ENCODE data around the gene TROAP.

DNA sequence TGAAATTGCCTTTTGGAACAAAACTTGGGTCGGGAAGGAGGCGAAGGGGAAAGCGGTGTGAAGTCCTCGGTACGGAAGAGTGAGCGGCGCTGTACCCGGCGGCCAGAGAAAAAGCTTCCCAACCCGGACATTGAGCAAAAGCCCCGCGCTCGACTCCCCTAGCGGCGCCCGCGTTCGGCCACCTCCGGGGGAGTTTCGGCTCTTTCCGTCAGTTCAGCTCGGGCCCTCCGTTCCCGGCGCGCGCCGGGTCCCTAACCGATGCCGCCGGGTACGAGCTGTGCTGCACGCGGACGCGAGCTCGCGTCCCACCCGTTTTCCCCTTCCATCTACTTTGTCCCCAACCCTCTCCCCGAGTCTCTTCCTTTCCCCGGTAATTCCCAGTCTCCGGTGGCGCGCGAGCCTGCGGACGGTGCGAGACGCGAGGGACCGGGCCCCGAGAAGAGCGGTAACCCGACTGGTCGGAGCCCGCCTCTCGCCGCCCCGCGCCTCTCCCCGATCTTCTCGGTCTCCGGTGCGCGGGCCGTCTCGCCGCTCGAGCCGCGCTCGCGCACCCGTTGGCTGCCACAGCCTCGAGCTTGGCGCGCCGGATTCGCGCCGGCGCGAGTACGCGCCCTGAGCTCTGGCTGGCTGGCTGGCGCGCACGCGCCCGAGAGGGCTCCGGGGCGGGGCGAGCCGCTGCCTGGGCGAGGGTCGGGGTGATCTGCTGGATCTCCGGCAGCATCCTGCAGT is 43.8 kb downstream of the TROAP start:
- TF ChIP-seq, protein P1, sequence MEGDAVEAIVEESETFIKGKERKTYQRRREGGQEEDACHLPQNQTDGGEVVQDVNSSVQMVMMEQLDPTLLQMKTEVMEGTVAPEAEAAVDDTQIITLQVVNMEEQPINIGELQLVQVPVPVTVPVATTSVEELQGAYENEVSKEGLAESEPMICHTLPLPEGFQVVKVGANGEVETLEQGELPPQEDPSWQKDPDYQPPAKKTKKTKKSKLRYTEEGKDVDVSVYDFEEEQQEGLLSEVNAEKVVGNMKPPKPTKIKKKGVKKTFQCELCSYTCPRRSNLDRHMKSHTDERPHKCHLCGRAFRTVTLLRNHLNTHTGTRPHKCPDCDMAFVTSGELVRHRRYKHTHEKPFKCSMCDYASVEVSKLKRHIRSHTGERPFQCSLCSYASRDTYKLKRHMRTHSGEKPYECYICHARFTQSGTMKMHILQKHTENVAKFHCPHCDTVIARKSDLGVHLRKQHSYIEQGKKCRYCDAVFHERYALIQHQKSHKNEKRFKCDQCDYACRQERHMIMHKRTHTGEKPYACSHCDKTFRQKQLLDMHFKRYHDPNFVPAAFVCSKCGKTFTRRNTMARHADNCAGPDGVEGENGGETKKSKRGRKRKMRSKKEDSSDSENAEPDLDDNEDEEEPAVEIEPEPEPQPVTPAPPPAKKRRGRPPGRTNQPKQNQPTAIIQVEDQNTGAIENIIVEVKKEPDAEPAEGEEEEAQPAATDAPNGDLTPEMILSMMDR (conservative IDR thresholded peaks at IDR 0.05; ENCODE audit: low read length): 0 out of 2 replicates have a peak, but pooled peaks have one; percentile 11
- no peak for TF ChIP-seq EZH2phosphoT487 (IDR thresholded peaks at IDR 0.05; ENCODE audit: borderline replicate concordance)

All from Loucy (cell line).